H1 (cell line): ENCODE results near the gene ADAM22. TPM values are rescaled to one million over a fixed set of nuclear protein-coding genes. Genes with fewer than 3 reads are reported as not detected.

Source experiments
- CTCF ChIA-PET: fragments of 300-600 bp; sonication (Branson Sonifier 250); formaldehyde crosslinking; loops from one replicate; lab custom pipeline; 2021; ENCODE audit not compliant: partially characterized antibody; lab: Charles Lee
- POLR2A ChIA-PET: fragments of 300-600 bp; sonication (Branson Sonifier 250); formaldehyde crosslinking; loops from one replicate; lab custom pipeline; 2021; ENCODE audit warnings: inconsistent platforms; ENCODE audit not compliant: partially characterized antibody; lab: Charles Lee
- DNase-seq, 2 experiments: peaks; one replicate each; pipeline versions ENCODE4 v3.0.0 to v3.0.0-alpha.2; 2010 to 2022; ENCODE audit warnings: low spot score in 2 of 2, low read depth in 1 of 2, mixed read lengths in 1 of 2
- FAIRE-seq: peaks from 2 replicates; lab custom pipeline; 2011; peaks lifted over from hg19 to GRCh38; lab: Jason Lieb, UNC
- H2AFZ ChIP-seq: 2 replicates; pipeline ENCODE4 v1.8.1; 2012; ENCODE audit warnings: low read length, inconsistent platforms
- H2AK5ac ChIP-seq: 2 replicates; pipeline ENCODE4 v1.6.1; 2013; ENCODE audit warnings: low read depth, low read length
- H2BK120ac ChIP-seq: replicated peaks from 2 replicates; pipeline ENCODE3; 2013; ENCODE audit warnings: low read depth, low read length, inconsistent platforms
- H2BK12ac ChIP-seq: 2 replicates; pipeline ENCODE4 v1.6.1; 2013; ENCODE audit warnings: low read depth, low read length
- H2BK15ac ChIP-seq: 2 replicates; pipeline ENCODE4 v1.6.1; 2013; ENCODE audit warnings: low read length
- H2BK20ac ChIP-seq: 2 replicates; pipeline ENCODE4 v1.6.1; 2013; ENCODE audit warnings: low read length
- H2BK5ac ChIP-seq: 2 replicates; pipeline ENCODE4 v1.6.1; 2013; ENCODE audit warnings: low read depth, low read length
- H3K14ac ChIP-seq: 2 replicates; pipeline ENCODE4 v1.6.1; 2013; ENCODE audit warnings: inconsistent platforms; ENCODE audit not compliant: insufficient read length
- H3K18ac ChIP-seq: 2 replicates; pipeline ENCODE4 v1.6.1; 2013; ENCODE audit warnings: low read length; ENCODE audit errors: extremely low read depth
- H3K23ac ChIP-seq: 2 replicates; pipeline ENCODE4 v1.6.1; 2013; ENCODE audit warnings: inconsistent platforms; ENCODE audit not compliant: insufficient read length
- H3K23me2 ChIP-seq: 2 replicates; pipeline ENCODE4 v1.6.1; 2013; ENCODE audit warnings: low read depth, low read length
- H3K27ac ChIP-seq: 2 replicates; pipeline ENCODE4 v1.6.1; 2011; ENCODE audit warnings: low read depth, low read length, inconsistent platforms
- H3K27me3 ChIP-seq, 4 experiments: replicated peaks in 1 of 4; 1 replicate in 1 of 4; 2 replicates in 3 of 4; pipeline versions ENCODE4 v1.6.1 to v1.8.1; 2011 to 2013; ENCODE audit warnings: low read length in 3 of 4, mild to moderate bottlenecking in 3 of 4, inconsistent platforms in 2 of 4, mixed read lengths in 2 of 4, moderate library complexity in 1 of 4; ENCODE audit not compliant: control insufficient read depth in 3 of 4, insufficient read depth in 3 of 4; ENCODE audit errors: extremely low read depth in 1 of 4
- H3K36me3 ChIP-seq, 4 experiments: 2 replicates each; pipeline versions ENCODE4 v1.6.1 to v1.8.1; 2011 to 2013; ENCODE audit warnings: mild to moderate bottlenecking in 4 of 4, low read length in 3 of 4, moderate library complexity in 2 of 4, control low read depth in 1 of 4, inconsistent platforms in 1 of 4; ENCODE audit not compliant: insufficient read depth in 4 of 4, control insufficient read depth in 2 of 4
- H3K4ac ChIP-seq: replicated peaks from 2 replicates; pipeline ENCODE3; 2013; ENCODE audit warnings: low read length, low read depth, mixed read lengths, inconsistent platforms; ENCODE audit not compliant: insufficient read length
- H3K4me1 ChIP-seq, 4 experiments: replicated peaks in 1 of 4; 1 replicate in 1 of 4; 2 replicates in 3 of 4; pipeline versions ENCODE4 v1.6.1 to v1.8.1; 2011 to 2013; ENCODE audit warnings: low read length in 3 of 4, inconsistent platforms in 2 of 4, mixed read lengths in 1 of 4; ENCODE audit not compliant: insufficient read depth in 4 of 4, control insufficient read depth in 3 of 4
- H3K4me2 ChIP-seq, 2 experiments: 2 replicates each; pipeline versions ENCODE4 v1.6.1 to v1.8.1; 2011 to 2013; ENCODE audit warnings: low read depth in 2 of 2, low read length in 2 of 2, control low read depth in 1 of 2, inconsistent platforms in 1 of 2, mild to moderate bottlenecking in 1 of 2; ENCODE audit not compliant: insufficient read depth in 1 of 2
- H3K4me3 ChIP-seq, 4 experiments: fragments of 200-600, 300-600 bp in 1 of 4; sonication (generic), shearing (Covaris generic), sonication (Bioruptor Twin) in 1 of 4; 2 replicates each; pipeline versions ENCODE4 v1.5.1 to v1.8.1; 2011 to 2016; ENCODE audit warnings: low read length in 4 of 4, low read depth in 3 of 4, control low read depth in 2 of 4, inconsistent platforms in 2 of 4, mild to moderate bottlenecking in 2 of 4, mixed read lengths in 1 of 4, moderate library complexity in 1 of 4; ENCODE audit not compliant: insufficient read depth in 2 of 4; ENCODE audit errors: extremely low read depth in 1 of 4
- H3K56ac ChIP-seq: replicated peaks from 2 replicates; pipeline ENCODE3; 2013; ENCODE audit warnings: low read depth, mild to moderate bottlenecking, mixed read lengths, low read length, inconsistent platforms; ENCODE audit not compliant: insufficient read length
- H3K79me1 ChIP-seq: 2 replicates; pipeline ENCODE4 v1.6.1; 2013; ENCODE audit warnings: low read depth, low read length, control low read depth
- H3K79me2 ChIP-seq, 2 experiments: 2 replicates each; pipeline versions ENCODE4 v1.6.1 to v1.8.1; 2012 to 2013; ENCODE audit warnings: low read length in 2 of 2, mild to moderate bottlenecking in 2 of 2, inconsistent platforms in 1 of 2; ENCODE audit not compliant: insufficient read depth in 2 of 2, control insufficient read depth in 1 of 2
- H3K9ac ChIP-seq, 4 experiments: replicated peaks in 1 of 4; 1 replicate in 1 of 4; 2 replicates in 3 of 4; pipeline versions ENCODE4 v1.6.1 to v1.8.1; 2011 to 2013; ENCODE audit warnings: low read depth in 3 of 4, low read length in 3 of 4, control low read depth in 2 of 4, mild to moderate bottlenecking in 2 of 4, moderate library complexity in 2 of 4, inconsistent platforms in 1 of 4; ENCODE audit errors: extremely low read depth in 1 of 4
- H3K9me3 ChIP-seq, 2 experiments: 2 replicates each; pipeline versions ENCODE4 v1.6.1 to v1.8.1; 2012 to 2013; ENCODE audit warnings: mild to moderate bottlenecking in 2 of 2, moderate library complexity in 2 of 2, control low read depth in 1 of 2, inconsistent platforms in 1 of 2, low read depth in 1 of 2, low read length in 1 of 2, mixed read lengths in 1 of 2; ENCODE audit not compliant: insufficient read depth in 2 of 2
- H4K20me1 ChIP-seq, 2 experiments: replicated peaks in 1 of 2; 2 replicates each; pipeline versions ENCODE3 to v1.8.1; 2011 to 2013; ENCODE audit warnings: inconsistent platforms in 2 of 2, low read length in 2 of 2, mild to moderate bottlenecking in 1 of 2; ENCODE audit not compliant: insufficient read depth in 2 of 2, control insufficient read depth in 1 of 2
- H4K5ac ChIP-seq: 2 replicates; pipeline ENCODE4 v1.6.1; 2013; ENCODE audit warnings: low read length, low read depth, mixed read lengths, inconsistent platforms; ENCODE audit not compliant: insufficient read length
- H4K8ac ChIP-seq: 2 replicates; pipeline ENCODE4 v1.8.0; 2013; ENCODE audit warnings: mild to moderate bottlenecking, moderate library complexity, low read length, inconsistent platforms; ENCODE audit not compliant: insufficient read depth; ENCODE audit errors: extremely low read depth
- H4K91ac ChIP-seq: replicated peaks from 2 replicates; pipeline ENCODE3; 2013; ENCODE audit warnings: low read length, mixed read lengths, inconsistent platforms; ENCODE audit not compliant: insufficient read length
- ATF2 ChIP-seq: IDR thresholded peaks from 2 replicates; pipeline ENCODE4 v1.6.1; 2012; ENCODE audit warnings: low read length, inconsistent platforms
- HDAC2 ChIP-seq, 2 experiments: fragments of 300-600 bp in 1 of 2; sonication (generic) in 1 of 2; IDR thresholded peaks; 2 replicates each; pipeline ENCODE4 v1.6.1; 2011 to 2012; ENCODE audit warnings: low read depth in 2 of 2, low read length in 2 of 2, mild to moderate bottlenecking in 2 of 2, moderate library complexity in 2 of 2, borderline replicate concordance in 1 of 2, inconsistent platforms in 1 of 2
- HDAC6 ChIP-seq: IDR thresholded peaks from one replicate; pipeline ENCODE4 v1.7.1; 2012; ENCODE audit warnings: low read depth, mild to moderate bottlenecking, inconsistent platforms, low read length, moderate library complexity
- POLR2AphosphoS5 ChIP-seq: IDR thresholded peaks from 2 replicates; pipeline ENCODE4 v1.6.1; 2011; ENCODE audit warnings: low read depth, low read length
- POU5F1 ChIP-seq: IDR thresholded peaks from 2 replicates; pipeline ENCODE4 v1.6.1; 2011; ENCODE audit warnings: low read depth, mild to moderate bottlenecking, low read length, moderate library complexity
- TAF7 ChIP-seq: optimal IDR thresholded peaks from 2 replicates; pipeline ENCODE3; 2011; ENCODE audit warnings: low read depth, mild to moderate bottlenecking, inconsistent platforms, low read length, moderate library complexity, borderline replicate concordance
- WGBS, 2 experiments: shearing (Covaris generic) in 1 of 2; methylation state at CpG; one replicate each; pipeline versions ENCODE4 v1.1.6 to v1.1.7; 2013 to 2015; ENCODE audit warnings: low lambda C conversion rate in 2 of 2, mixed read lengths in 2 of 2, inconsistent platforms in 1 of 2, low coverage in 1 of 2, missing lambda C conversion rate in 1 of 2; ENCODE audit not compliant: insufficient replicate concordance in 2 of 2, insufficient coverage in 1 of 2, insufficient read length in 1 of 2; ENCODE audit errors: extremely low coverage in 1 of 2, missing lambda C conversion rate in 1 of 2; 5-methylcytosine and 5-hydroxymethylcytosine counted together
- polyA plus RNA-seq, 7 experiments: library from polyadenylated mRNA; depleted of rRNA in 3 of 7; stranded (reverse) in 5 of 7; unstranded in 2 of 7; fragments of >200 nt in 5 of 7; fragments of 200-250 nt in 2 of 7; gene quantifications; 1 replicate in 5 of 7; 2 replicates in 1 of 7; 4 replicates in 1 of 7; pipeline versions ENCODE4 v1.2.1 to v1.2.3, GENCODE V29; 2011 to 2013; ENCODE audit warnings: missing spikeins in 2 of 7, mixed read lengths in 2 of 7
- total RNA-seq: library from RNA; stranded (reverse); fragmentation: NEBNext Ultra II Directional; extraction: Animal tissue kit (Norgen Biotek cat#: 25700); gene quantifications from 2 replicates; pipeline ENCODE4 v1.2.1, GENCODE V29; 2021
- TF ChIP-seq, protein P1 (sequence below), 3 experiments: IDR thresholded peaks; 1 replicate in 2 of 3; 2 replicates in 1 of 3; pipeline versions ENCODE4 v1.5.1 to v1.6.1; 2011; ENCODE audit warnings: low read length in 3 of 3, mild to moderate bottlenecking in 3 of 3, inconsistent platforms in 2 of 3, low read depth in 1 of 3, moderate library complexity in 1 of 3; ENCODE audit not compliant: insufficient read depth in 1 of 3; ENCODE audit errors: control extremely low read depth in 1 of 3
- TF ChIP-seq, protein P2 (sequence below): IDR thresholded peaks from 2 replicates; pipeline ENCODE4 v1.6.1; 2011; ENCODE audit warnings: low read length, improper control_type of control experiment

ADAM22 gene
- total and polyA plus RNA-seq, 2 of the 8 experiments (the other 6 are each of a cell fraction or from before 2014, with no cell fraction given): 4.6 to 21.4 TPM

GRCh38 chr7:88206254-88206653 is 272.2 kb downstream of the ADAM22 start:
- H3K23ac ChIP-seq: no peak overlapping the region
- no peaks in the 10 kb centered on the region for H3K9me3 ChIP-seq
- no peak overlapping the region for H4K8ac ChIP-seq
- 91% methylated on average over 4 of the region's 4 CpGs; no CpG with 5 or more reads in 1 of the 2 experiments for WGBS, 2 experiments
- H2AFZ ChIP-seq: no peak overlapping the region
- no peak overlapping the region for H3K56ac ChIP-seq
- H3K4me3 ChIP-seq: no peak overlapping the region
- no peak overlapping the region for H2BK15ac ChIP-seq
- H3K4me2 ChIP-seq: no peak overlapping the region
- H2BK20ac ChIP-seq: no peak overlapping the region
- H3K27me3 ChIP-seq: no peaks in the 10 kb centered on the region
- POLR2A ChIA-PET: no interaction called here
- H2BK12ac ChIP-seq: no peak overlapping the region
- no peak overlapping the region for H3K18ac ChIP-seq
- no peak overlapping the region for H2BK5ac ChIP-seq
- H4K5ac ChIP-seq: no peak overlapping the region
- no peak overlapping the region for H2BK120ac ChIP-seq
- FAIRE-seq (no peak), DNase-seq (no peak)
- no peaks in the 10 kb centered on the region for H3K23me2 ChIP-seq
- H3K79me2 ChIP-seq: no peaks in the 10 kb centered on the region
- H3K27ac ChIP-seq: no peak overlapping the region
- H3K9ac ChIP-seq: no peak overlapping the region
- CTCF ChIA-PET: interaction anchor here (0.9 to 1.2 kb wide), 2 partner anchors 36 to 37 kb away, joined by 3 read pairs; no protein-coding TSS in a partner anchor
- no peaks in the 10 kb centered on the region for H4K20me1 ChIP-seq
- no peak overlapping the region for H2AK5ac ChIP-seq
- peaks cover 0 to 4% (median 3%) of the 10 kb centered on the region in 4 experiments; a peak in 3 of 7 replicates for H3K4me1 ChIP-seq
- peaks cover 2 to 76% (median 37%) of the 10 kb centered on the region in 4 experiments; a peak in 7 of 8 replicates for H3K36me3 ChIP-seq
- H3K14ac ChIP-seq: no peak overlapping the region
- H3K79me1 ChIP-seq: no peaks in the 10 kb centered on the region
- H4K91ac ChIP-seq: no peak overlapping the region
- H3K4ac ChIP-seq: no peak overlapping the region
- TF ChIP-seq HDAC2 (IDR thresholded peaks at IDR 0.05; ENCODE audit: borderline replicate concordance in 1 of 2, low read depth in 2 of 2, low read length in 2 of 2) (no peak), ATF2 (no peak), POLR2AphosphoS5 (no peak), HDAC6 (no peak), POU5F1 (no peak), TAF7 (no peak)
- TF ChIP-seq, protein P1, sequence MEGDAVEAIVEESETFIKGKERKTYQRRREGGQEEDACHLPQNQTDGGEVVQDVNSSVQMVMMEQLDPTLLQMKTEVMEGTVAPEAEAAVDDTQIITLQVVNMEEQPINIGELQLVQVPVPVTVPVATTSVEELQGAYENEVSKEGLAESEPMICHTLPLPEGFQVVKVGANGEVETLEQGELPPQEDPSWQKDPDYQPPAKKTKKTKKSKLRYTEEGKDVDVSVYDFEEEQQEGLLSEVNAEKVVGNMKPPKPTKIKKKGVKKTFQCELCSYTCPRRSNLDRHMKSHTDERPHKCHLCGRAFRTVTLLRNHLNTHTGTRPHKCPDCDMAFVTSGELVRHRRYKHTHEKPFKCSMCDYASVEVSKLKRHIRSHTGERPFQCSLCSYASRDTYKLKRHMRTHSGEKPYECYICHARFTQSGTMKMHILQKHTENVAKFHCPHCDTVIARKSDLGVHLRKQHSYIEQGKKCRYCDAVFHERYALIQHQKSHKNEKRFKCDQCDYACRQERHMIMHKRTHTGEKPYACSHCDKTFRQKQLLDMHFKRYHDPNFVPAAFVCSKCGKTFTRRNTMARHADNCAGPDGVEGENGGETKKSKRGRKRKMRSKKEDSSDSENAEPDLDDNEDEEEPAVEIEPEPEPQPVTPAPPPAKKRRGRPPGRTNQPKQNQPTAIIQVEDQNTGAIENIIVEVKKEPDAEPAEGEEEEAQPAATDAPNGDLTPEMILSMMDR (IDR thresholded peaks at IDR 0.05; ENCODE audit: control extremely low read depth in 1 of 3, insufficient read depth in 1 of 3, low read depth in 1 of 3, low read length in 3 of 3): no peak
- TF ChIP-seq, protein P2, sequence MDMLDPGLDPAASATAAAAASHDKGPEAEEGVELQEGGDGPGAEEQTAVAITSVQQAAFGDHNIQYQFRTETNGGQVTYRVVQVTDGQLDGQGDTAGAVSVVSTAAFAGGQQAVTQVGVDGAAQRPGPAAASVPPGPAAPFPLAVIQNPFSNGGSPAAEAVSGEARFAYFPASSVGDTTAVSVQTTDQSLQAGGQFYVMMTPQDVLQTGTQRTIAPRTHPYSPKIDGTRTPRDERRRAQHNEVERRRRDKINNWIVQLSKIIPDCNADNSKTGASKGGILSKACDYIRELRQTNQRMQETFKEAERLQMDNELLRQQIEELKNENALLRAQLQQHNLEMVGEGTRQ: no peak
